Measurements from ENCODE around the gene PLEKHA7.
"Not testable (repeated sequence)": the region's sequence is repeated elsewhere in the genome, so short reads cannot be mapped to it uniquely, and the experiment has no call there.

The PLEKHA7 gene

GRCh38 chr11:16911186-16911585 lies 103.0 kb downstream of the PLEKHA7 start:
- no peak for DNase-seq (ENCODE audit: low spot score)

DNA sequence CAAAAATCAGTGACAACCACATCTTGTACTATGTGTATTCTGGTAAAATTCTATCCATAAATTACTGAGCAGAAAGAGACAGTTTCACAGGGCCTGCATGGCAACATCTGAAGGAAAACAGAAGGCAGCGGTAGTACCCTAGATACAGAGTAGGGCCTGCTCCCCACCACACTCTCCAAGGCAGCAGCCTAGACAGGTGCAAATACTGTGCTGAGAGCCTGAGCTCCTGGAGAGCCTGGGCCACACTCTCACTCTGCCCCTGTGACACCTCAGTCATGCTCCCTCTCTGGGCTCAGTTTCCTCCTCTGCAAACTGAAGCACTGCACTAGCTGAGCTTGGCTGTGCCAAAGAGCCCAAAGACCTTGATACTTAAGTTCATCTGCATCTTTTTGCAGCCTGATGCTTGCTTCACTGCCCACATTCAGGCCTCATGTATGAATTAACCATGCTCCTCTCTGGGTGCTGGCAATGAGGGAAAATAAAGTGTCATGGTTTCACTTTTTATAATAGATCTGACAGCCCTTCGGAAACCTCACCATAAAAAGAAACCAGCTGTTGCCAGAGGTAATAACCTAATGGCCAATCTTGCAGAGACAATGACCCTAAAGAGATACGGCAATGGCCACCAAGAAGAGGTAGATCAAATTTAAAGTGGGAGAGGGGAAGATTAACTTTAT lies 104.7 kb downstream of the PLEKHA7 start:
- DNase-seq (ENCODE audit: low spot score), result no peak

DNA sequence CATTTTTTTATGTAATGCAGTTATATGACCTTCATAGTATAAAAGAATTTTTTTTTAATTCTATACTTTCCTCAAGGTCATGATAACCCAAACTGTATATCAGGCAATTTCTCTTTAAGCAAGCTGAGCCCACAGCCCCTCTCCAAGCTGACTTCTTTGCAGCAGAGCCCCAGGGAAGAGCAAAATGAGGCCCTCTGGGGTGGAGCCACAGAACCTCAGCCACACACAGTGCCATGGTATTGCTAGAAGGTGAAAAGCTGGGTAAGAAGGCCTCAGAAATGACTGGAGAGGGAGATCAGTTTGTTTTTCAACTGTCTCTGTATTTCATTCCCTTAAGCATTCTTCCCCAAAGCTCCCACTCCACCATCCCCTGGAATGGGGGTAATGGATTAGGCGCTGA lies 108.8 kb downstream of the PLEKHA7 start:
- no peak for DNase-seq (ENCODE audit: low spot score)

DNA sequence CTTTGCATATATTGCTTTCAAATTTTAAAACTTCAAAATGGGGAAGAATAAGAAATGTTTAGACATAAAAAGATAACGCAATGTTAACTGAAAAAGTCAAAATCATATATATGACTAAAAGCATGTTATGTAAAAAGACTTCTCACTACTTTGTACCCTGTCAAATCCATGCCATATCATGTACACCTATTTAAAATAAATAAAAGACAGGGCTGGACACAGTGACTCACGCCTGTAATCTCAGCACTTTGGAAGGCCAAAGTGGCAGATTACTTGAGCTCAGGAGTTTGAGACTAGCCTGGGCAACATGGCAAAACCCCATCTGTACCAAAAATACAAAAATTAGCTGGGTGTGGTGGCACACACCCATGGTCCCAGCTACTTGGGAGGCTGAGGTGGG lies 109.5 kb downstream of the PLEKHA7 start:
- not testable (repeated sequence) for DNase-seq (ENCODE audit: low spot score)

GRCh38 chr11:16902781-16903378 lies 111.3 kb downstream of the PLEKHA7 start:
- no peak for DNase-seq (ENCODE audit: low spot score)

DNA sequence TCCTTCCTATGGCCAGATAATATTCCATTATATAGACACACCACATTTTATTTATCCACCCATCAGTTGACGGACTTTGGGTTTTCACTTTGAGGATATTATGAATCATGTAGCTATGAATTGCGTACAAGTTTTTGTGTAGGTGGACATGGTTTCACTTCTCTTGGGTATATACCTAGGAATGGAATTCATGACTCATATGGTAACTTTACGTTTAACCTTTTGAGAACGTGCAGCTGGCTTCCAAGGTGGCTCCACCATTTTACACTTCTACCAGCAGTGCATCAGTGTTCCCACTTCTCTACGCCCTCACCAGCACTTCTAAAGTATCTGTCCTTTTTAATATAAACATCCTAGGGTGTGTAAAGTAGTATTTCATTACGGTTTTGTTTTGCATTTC lies 112.0 kb downstream of the PLEKHA7 start:
- no peak for DNase-seq (ENCODE audit: low spot score)

- no peak for DNase-seq (ENCODE audit: low spot score)
Measured at GRCh38 chr11:16900491-16900890, 113.7 kb downstream of the PLEKHA7 start.

GRCh38 chr11:16899708-16900303 lies 114.4 kb downstream of the PLEKHA7 start:
- no peak for DNase-seq (ENCODE audit: low spot score)

DNA sequence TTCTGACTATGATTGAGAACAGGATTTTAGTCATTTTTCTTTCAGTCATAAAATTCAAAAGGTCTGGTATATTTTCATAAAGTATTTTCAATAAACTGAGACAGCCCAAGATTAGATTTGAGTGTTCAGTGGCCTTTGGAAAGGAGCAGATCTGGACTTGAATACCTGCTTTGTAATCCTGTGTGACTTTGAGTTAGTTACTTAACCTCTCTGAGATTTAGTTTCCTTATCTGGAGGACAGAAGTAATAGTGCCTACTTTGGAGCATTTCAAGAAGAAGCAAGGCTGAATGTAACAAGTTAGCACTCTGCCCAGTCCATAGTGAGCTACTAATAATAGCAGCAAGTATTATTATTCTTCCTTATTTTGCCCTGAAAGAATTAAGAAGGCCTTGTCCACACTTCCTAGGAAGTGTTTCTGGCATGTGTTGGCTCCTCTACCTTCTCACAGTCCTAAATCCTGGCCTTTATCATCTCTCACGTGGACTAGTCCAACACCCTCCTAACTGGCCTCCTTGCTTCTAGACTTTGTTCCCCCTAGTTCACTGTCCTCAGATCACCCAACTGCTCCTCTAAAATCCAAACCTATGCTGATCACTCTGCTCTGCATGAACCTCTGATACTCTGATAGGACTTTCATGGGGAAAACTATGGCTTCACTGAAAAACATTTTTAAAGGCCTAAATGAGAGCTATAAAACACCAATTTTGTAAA lies 115.8 kb downstream of the PLEKHA7 start:
- no peak for DNase-seq (ENCODE audit: low spot score)

GRCh38 chr11:16897470-16898061 lies 116.6 kb downstream of the PLEKHA7 start:
- no peak for DNase-seq (ENCODE audit: low spot score)

GRCh38 chr11:16896729-16897469 lies 117.3 kb downstream of the PLEKHA7 start:
- DNase-seq (ENCODE audit: low spot score), result no peak

DNA sequence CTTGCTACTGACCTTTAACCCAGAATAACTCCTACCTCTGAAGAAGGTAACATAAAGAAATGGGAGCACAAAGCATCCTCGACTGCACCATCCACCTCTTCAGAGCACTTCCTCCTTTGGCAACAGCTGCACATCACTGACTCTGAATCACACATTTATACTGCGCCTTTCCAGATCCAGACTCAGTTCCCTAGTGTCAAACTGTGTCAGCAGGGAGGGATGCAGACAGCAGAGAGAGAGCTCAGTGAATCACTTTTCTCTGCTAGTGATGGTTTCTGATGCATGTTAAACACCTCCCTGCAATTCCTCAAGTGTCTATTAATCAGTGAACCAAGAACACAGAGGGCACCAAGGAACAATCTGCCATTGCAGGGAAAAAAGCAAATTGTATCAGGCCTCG lies 118.9 kb downstream of the PLEKHA7 start:
- no peak for DNase-seq (ENCODE audit: low spot score)

GRCh38 chr11:16893456-16894066 lies 120.7 kb downstream of the PLEKHA7 start:
- no peak for DNase-seq (ENCODE audit: low spot score)

- no peak for DNase-seq (ENCODE audit: low spot score)
Measured at GRCh38 chr11:16891964-16892363, 122.2 kb downstream of the PLEKHA7 start.

GRCh38 chr11:16891165-16891564 lies 123.0 kb downstream of the PLEKHA7 start:
- DNase-seq (ENCODE audit: low spot score), result no peak

DNA sequence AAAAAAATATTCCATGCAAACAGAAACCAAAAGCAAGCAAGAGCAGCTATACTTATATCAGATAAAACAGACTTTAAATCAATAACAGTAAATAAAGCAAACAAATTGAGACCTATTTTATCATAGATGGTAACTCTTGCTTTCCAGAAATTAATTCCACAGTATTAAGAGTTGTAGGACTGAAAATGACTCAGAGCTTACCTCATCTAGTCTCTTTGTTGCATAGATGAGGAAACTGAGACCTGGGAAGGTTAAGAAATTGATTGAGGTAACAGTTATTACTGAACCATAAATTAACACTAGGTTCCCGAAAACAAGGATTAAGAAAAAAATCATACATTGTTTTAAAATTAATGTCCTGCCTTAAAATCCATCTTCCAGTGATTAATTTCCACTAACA lies 123.8 kb downstream of the PLEKHA7 start:
- DNase-seq (ENCODE audit: low spot score), result no peak

GRCh38 chr11:16889905-16890304 lies 124.3 kb downstream of the PLEKHA7 start:
- no peak for DNase-seq (ENCODE audit: low spot score)

GRCh38 chr11:16889010-16889409 lies 125.2 kb downstream of the PLEKHA7 start:
- DNase-seq (ENCODE audit: low spot score), result not testable (repeated sequence)

DNA sequence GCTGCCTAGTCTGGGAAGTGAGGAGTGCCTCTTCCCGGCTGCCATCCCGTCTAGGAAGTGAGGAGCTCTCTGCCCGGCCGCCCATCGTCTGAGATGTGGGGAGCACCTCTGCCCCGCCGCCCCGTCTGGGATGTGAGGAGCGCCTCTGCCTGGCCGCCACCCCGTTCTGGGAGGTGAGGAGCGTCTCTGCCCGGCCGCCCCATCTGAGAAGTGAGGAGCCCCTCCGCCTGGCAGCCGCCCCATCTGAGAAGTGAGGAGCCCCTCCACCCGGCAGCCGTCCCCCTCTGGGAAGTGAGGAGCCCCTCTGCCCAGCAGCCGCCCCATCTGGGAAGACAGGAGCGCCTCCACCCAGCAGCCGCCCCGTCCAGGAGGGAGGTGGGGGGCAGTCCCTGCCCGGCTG lies 126.3 kb downstream of the PLEKHA7 start:
- not testable (repeated sequence) for DNase-seq (ENCODE audit: low spot score)

DNA sequence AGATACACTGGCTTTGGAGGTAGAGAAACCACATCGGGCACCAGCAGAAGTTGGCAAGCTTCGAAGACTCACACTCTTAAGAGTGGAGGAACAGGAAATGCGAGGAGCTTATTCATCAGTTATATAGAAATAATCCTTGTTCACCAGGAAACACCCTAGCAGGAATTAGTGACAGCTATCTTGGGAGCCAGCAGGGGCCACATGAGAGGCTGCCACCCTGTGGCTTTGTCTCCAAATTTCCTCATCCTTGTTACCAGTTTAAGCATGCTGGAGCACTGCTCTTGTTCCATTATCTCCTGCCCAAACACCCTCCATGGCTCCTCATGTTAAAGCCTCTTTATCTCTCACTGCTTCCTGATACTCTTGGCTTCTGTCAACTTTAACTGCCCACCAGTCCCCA lies 131.0 kb downstream of the PLEKHA7 start:
- DNase-seq (ENCODE audit: low spot score), result no peak

GRCh38 chr11:16881766-16882165 lies 132.4 kb downstream of the PLEKHA7 start:
- DNase-seq (ENCODE audit: low spot score), result no peak

Data from HuH-7.5 (cell line).